ENCODE results near the gene HPS3. TPM values are rescaled to one million over a fixed set of nuclear protein-coding genes. Genes with fewer than 3 reads are reported as not detected.
A peak's percentile ranks its signal among the peaks of the same experiment; 100 is the strongest.

The HPS3 gene
- total and polyA plus RNA-seq, 2 experiments from 2014 or later = 13.0 to 13.3 TPM

DNA sequence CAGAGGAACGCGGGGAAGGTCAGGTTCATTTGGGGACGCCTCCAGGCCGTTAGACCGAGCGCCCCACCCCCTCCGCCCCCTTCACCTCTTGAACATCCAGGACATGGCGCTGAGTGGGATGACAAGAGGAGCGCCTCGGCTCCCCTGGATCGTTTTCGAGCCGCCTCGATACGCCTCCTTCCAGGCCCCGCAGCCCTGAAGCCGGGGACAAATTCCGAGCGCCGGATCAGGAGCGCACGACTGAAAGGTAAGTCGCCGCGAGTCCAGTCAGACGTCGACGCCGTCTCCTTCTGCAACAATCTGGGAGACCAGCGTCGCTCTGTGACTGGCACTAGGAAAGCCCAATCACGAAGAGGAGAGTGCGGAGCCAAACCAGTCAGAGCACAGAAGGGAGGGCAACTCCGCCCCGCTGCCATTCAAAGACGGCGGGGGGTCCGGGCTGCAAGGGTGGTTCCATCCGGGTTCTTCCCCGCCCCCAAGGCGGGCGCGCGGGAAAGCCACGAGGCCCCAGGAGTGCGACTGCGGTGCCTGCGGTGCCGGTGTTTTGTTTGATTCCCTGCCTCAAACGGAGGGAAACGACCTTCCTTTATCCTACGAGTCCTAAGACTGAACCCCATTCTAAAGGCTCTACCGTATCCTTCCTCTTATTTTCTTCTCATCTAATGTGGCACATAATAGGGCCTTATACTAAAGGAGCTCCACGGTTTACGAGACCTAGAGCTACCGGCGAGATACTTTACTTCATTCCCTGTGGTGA is 43.0 kb upstream of the HPS3 start, which contains the start of gene HLTF:
Gene HLTF (minus strand): TSS at position 302 of the 757 bp plus-strand sequence. CDS start 197 bp downstream, at position 105.
- peak within 1 kb of the TSS; percentile 69 for H3K4me3 ChIP-seq
- peak; percentile 95 to 99 for DNase-seq (ENCODE audit: low read depth in 1 of 2, low spot score in 1 of 2)
- TF ChIP-seq, protein P1, sequence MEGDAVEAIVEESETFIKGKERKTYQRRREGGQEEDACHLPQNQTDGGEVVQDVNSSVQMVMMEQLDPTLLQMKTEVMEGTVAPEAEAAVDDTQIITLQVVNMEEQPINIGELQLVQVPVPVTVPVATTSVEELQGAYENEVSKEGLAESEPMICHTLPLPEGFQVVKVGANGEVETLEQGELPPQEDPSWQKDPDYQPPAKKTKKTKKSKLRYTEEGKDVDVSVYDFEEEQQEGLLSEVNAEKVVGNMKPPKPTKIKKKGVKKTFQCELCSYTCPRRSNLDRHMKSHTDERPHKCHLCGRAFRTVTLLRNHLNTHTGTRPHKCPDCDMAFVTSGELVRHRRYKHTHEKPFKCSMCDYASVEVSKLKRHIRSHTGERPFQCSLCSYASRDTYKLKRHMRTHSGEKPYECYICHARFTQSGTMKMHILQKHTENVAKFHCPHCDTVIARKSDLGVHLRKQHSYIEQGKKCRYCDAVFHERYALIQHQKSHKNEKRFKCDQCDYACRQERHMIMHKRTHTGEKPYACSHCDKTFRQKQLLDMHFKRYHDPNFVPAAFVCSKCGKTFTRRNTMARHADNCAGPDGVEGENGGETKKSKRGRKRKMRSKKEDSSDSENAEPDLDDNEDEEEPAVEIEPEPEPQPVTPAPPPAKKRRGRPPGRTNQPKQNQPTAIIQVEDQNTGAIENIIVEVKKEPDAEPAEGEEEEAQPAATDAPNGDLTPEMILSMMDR (IDR thresholded peaks at IDR 0.05; ENCODE audit: low read depth, low read length) = no peak
- H3K27ac ChIP-seq = peak within 1 kb of the TSS; percentile 65
- no peaks in the 10 kb centered on the region for H3K9me3 ChIP-seq (ENCODE audit: low read depth)
- no peaks in the 10 kb centered on the region for H3K4me1 ChIP-seq (ENCODE audit: low read depth)
- H3K27me3 ChIP-seq = no peaks in the 10 kb centered on the region
- H3K36me3 ChIP-seq = no peaks in the 10 kb centered on the region

DNA sequence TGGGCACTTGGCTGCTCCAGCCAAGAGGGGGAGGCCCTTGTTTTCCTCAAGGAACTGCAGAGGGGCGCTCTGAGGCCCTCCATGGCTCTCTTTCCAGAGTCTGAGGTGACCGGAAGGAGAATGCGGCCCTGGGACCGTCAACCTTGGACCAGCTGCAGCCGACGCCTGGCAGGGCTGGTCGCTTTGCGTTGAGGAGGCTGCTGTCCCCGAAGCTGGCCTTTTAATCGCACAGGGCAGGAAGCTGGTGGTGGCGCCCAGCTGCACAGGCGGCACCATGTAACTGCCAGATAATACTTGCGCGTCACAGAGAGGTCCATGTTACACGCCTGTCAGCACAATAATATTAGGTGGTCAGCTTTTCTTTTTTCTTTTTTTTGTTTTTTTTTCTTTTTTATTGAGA is 42.2 kb upstream of the HPS3 start:
- Histone ChIP-seq H3K36me3 (no peaks in the 10 kb centered on the region), H3K27ac (no peak overlapping the region), H3K4me3 (no peak overlapping the region), H3K27me3 (no peaks in the 10 kb centered on the region), H3K9me3 (ENCODE audit: low read depth) (no peaks in the 10 kb centered on the region), H3K4me1 (ENCODE audit: low read depth) (no peaks in the 10 kb centered on the region)
- no peak for DNase-seq (ENCODE audit: low read depth in 1 of 2, low spot score in 1 of 2)
- TF ChIP-seq, protein P1 (IDR thresholded peaks at IDR 0.05; ENCODE audit: low read depth, low read length) = no peak

DNA sequence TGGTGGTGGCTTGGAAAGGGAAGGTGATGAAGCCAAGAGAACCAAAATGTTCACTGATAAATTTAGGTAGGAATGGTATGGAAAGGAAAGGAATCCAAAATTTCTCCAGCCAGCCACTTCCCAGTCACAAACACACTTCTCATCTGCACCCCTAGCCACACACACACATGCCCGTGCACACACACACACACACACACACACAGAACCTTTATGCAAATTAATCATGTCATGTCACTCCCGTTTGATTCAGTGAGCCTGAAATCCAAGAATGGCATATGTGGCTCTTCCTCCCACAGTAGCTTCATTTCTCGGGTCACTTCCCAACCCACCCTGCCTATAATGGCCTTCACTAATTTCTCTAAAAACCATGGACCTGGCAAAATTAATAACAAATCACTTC is 40.0 kb upstream of the HPS3 start:
- no peak for DNase-seq (ENCODE audit: low read depth in 1 of 2, low spot score in 1 of 2)
- no peak overlapping the region for H3K27ac ChIP-seq
- H3K27me3 ChIP-seq = no peaks in the 10 kb centered on the region
- H3K36me3 ChIP-seq = no peaks in the 10 kb centered on the region
- no peaks in the 10 kb centered on the region for H3K9me3 ChIP-seq (ENCODE audit: low read depth)
- no peak overlapping the region for H3K4me3 ChIP-seq
- H3K4me1 ChIP-seq (ENCODE audit: low read depth) = no peaks in the 10 kb centered on the region
- TF ChIP-seq, protein P1 (IDR thresholded peaks at IDR 0.05; ENCODE audit: low read depth, low read length) = no peak

DNA sequence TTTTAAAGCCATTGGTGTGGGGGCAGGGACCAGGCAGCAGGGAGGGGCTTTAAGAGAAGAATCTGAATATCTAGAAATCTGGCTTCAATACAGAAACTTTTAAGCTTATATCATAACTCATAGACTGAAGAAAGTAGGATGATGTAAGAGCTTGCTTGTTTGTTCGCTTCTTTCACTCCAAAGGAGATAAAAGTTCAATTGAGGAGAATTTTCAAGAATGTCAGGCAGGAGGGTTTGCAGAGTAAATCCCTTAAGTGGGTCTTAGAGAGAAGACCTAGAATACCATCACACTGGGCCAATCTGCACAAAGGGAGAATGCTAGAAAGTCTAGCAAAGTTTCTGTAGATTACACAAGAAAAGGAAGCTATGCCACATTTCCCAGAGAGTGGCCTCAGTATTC is 39.0 kb upstream of the HPS3 start:
- no peaks in the 10 kb centered on the region for H3K27me3 ChIP-seq
- TF ChIP-seq, protein P1 (IDR thresholded peaks at IDR 0.05; ENCODE audit: low read depth, low read length) = no peak
- no peak overlapping the region for H3K27ac ChIP-seq
- H3K4me3 ChIP-seq = no peak overlapping the region
- DNase-seq (ENCODE audit: low read depth in 1 of 2, low spot score in 1 of 2) = peak in 1 of 2 donors; percentile 10
- H3K36me3 ChIP-seq = no peaks in the 10 kb centered on the region
- H3K4me1 ChIP-seq (ENCODE audit: low read depth) = no peaks in the 10 kb centered on the region
- no peaks in the 10 kb centered on the region for H3K9me3 ChIP-seq (ENCODE audit: low read depth)

DNA sequence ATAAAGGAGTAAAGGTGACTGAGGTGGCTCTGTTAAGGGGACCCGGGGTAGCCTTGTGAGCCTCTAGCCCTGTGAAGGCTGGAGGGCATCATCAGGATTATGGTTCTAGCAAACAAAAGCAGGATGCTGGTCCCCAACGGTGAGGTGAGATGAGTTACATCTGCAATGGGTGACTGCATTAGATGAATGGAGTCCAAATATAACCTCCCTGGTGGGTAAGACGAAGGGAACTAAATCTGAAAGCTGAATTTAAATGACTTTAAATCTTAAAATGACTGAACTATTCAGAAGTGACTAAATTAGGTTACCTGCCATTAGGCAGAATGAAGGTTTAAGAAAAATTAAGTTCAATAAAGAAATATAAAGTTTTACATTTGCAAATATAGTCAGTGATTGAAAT is 38.5 kb upstream of the HPS3 start:
- TF ChIP-seq, protein P1 (IDR thresholded peaks at IDR 0.05; ENCODE audit: low read depth, low read length) = no peak
- Histone ChIP-seq H3K36me3 (no peaks in the 10 kb centered on the region), H3K9me3 (ENCODE audit: low read depth) (no peaks in the 10 kb centered on the region), H3K4me3 (no peak overlapping the region), H3K27ac (no peak overlapping the region), H3K4me1 (ENCODE audit: low read depth) (no peaks in the 10 kb centered on the region), H3K27me3 (no peaks in the 10 kb centered on the region)
- DNase-seq (ENCODE audit: low read depth in 1 of 2, low spot score in 1 of 2) = no peak
